ENCODE data around the gene OVOL1. TPM values are rescaled to one million over a fixed set of nuclear protein-coding genes. Genes with fewer than 3 reads are reported as not detected.
A peak's percentile ranks its signal among the peaks of the same experiment; 100 is the strongest.

Gene OVOL1
- total RNA-seq, 1 experiment from 2014 or later = 10.5 TPM

- H3K4me1 ChIP-seq (replicated peaks; ENCODE audit: insufficient read depth) = peaks cover 8% of the 10 kb centered on the region; the same call in 1 of the 2 replicates
- no peaks in the 10 kb centered on the region for H3K36me3 ChIP-seq (ENCODE audit: low read depth)
- H3K27ac ChIP-seq = no peak overlapping the region
- H3K79me2 ChIP-seq (ENCODE audit: low read depth) = no peaks in the 10 kb centered on the region
- ChIA-PET POLR2A (ENCODE audit: unreplicated experiment) (interaction anchor here (0.5 kb wide), 1 partner anchor 103 kb away, joined by 4 read pairs; no protein-coding TSS in a partner anchor), CTCF (no interaction called here)
- H3K9me3 ChIP-seq (ENCODE audit: insufficient read depth, low read depth) = no peaks in the 10 kb centered on the region
- BruUV-seq (replicated peaks) = no TSS peak
- H2AFZ ChIP-seq = no peak overlapping the region
- no peaks in the 10 kb centered on the region for H3K9me2 ChIP-seq (ENCODE audit: insufficient read depth)
- no peak overlapping the region for H3K4me2 ChIP-seq
- no peak for TF ChIP-seq EZH2 (IDR thresholded peaks at IDR 0.05; ENCODE audit: low read depth)
- intact Hi-C loops (cut with micrococcal nuclease; ENCODE audit: unreplicated experiment) = loop anchor here (5.0 kb wide), 1 partner anchor 178 kb away; the partner anchor contains the start of gene SIPA1
- H3F3A ChIP-seq (ENCODE audit: insufficient read depth, low read depth) = peaks cover 14% of the 10 kb centered on the region
- no peaks in the 10 kb centered on the region for H3K27me3 ChIP-seq (ENCODE audit: insufficient read depth, low read depth)
- no peaks in the 10 kb centered on the region for H4K20me1 ChIP-seq (ENCODE audit: insufficient read depth)
- DNase-seq = no peak
- H3K4me3 ChIP-seq = no peak overlapping the region
Observed at GRCh38 chr11:65814986-65815565, 28.2 kb downstream of the OVOL1 start.

- no TSS peak for BruUV-seq (replicated peaks)
- CTCF ChIA-PET = interaction anchor here (0.7 to 2.7 kb wide), 4 partner anchors 17 to 104 kb away, joined by 3 to 16 read pairs (median 8); partner anchors contain the start of gene KAT5
Observed at GRCh38 chr11:65816696-65817095, 29.8 kb downstream of the OVOL1 start.

GRCh38 chr11:65817312-65817834 is 30.5 kb downstream of the OVOL1 start:
- TF ChIP-seq EZH2 (IDR thresholded peaks at IDR 0.05; ENCODE audit: low read depth) = no peak
- TF ChIP-seq CTCF (conservative IDR thresholded peaks at IDR 0.05) = no peak
- peaks cover 7% of the 10 kb centered on the region for H3F3A ChIP-seq (ENCODE audit: insufficient read depth, low read depth)
- H3K27me3 ChIP-seq (ENCODE audit: insufficient read depth, low read depth) = no peaks in the 10 kb centered on the region
- H3K9me3 ChIP-seq (ENCODE audit: insufficient read depth, low read depth) = no peaks in the 10 kb centered on the region
- H3K4me2 ChIP-seq = peak overlapping the region; percentile 83
- BruUV-seq (replicated peaks) = TSS peak; percentile 60
- H2AFZ ChIP-seq = peak overlapping the region; percentile 84
- H4K20me1 ChIP-seq (ENCODE audit: insufficient read depth) = no peaks in the 10 kb centered on the region
- H3K4me1 ChIP-seq (replicated peaks; ENCODE audit: insufficient read depth) = peaks cover 8% of the 10 kb centered on the region; the same call in 1 of the 2 replicates
- no peak for DNase-seq
- no peaks in the 10 kb centered on the region for H3K9me2 ChIP-seq (ENCODE audit: insufficient read depth)
- intact Hi-C loops (cut with micrococcal nuclease; ENCODE audit: unreplicated experiment) = loop anchor here (1.0 to 5.0 kb wide), 3 partner anchors 37 to 180 kb away; partner anchors contain the start of genes AP5B1 and SIPA1
- CTCF ChIA-PET = interaction anchor here (1.6 to 2.7 kb wide), 2 partner anchors 38 to 105 kb away, joined by 10 to 16 read pairs; partner anchors contain the start of gene KAT5
- H3K79me2 ChIP-seq (ENCODE audit: low read depth) = no peaks in the 10 kb centered on the region
- H3K36me3 ChIP-seq (ENCODE audit: low read depth) = no peaks in the 10 kb centered on the region
- POLR2A ChIA-PET (ENCODE audit: unreplicated experiment) = interaction anchor here (0.6 to 0.7 kb wide), 2 partner anchors 105 to 154 kb away, joined by 6 to 10 read pairs; no protein-coding TSS in a partner anchor
- H3K4me3 ChIP-seq = peak overlapping the region; percentile 70
- peak overlapping the region; percentile 55 for H3K27ac ChIP-seq

More at GRCh38 chr11:65816696-65817095, 29.8 kb downstream of the OVOL1 start:
- Histone ChIP-seq H3K4me1 (replicated peaks; ENCODE audit: insufficient read depth) (peaks cover 8% of the 10 kb centered on the region; the same call in 1 of the 2 replicates), H3F3A (ENCODE audit: insufficient read depth, low read depth) (peaks cover 7% of the 10 kb centered on the region), H3K79me2 (ENCODE audit: low read depth) (no peaks in the 10 kb centered on the region), H3K27ac (no peak overlapping the region), H3K9me3 (ENCODE audit: insufficient read depth, low read depth) (no peaks in the 10 kb centered on the region), H3K4me2 (peak overlapping the region; percentile 83; the same call in 1 of the 2 replicates), H3K36me3 (ENCODE audit: low read depth) (no peaks in the 10 kb centered on the region), H3K4me3 (no peak overlapping the region; the same call in 1 of the 2 replicates), H3K27me3 (ENCODE audit: insufficient read depth, low read depth) (no peaks in the 10 kb centered on the region), H2AFZ (no peak overlapping the region), H4K20me1 (ENCODE audit: insufficient read depth) (no peaks in the 10 kb centered on the region), H3K9me2 (ENCODE audit: insufficient read depth) (no peaks in the 10 kb centered on the region)
- DNase-seq = no peak
- POLR2A ChIA-PET (ENCODE audit: unreplicated experiment) = no interaction called here
- intact Hi-C loops (cut with micrococcal nuclease; ENCODE audit: unreplicated experiment) = loop anchor here (1.0 to 5.0 kb wide), 3 partner anchors 36 to 179 kb away; partner anchors contain the start of genes AP5B1 and SIPA1
- TF ChIP-seq CTCF (conservative IDR thresholded peaks at IDR 0.05) (no peak), EZH2 (IDR thresholded peaks at IDR 0.05; ENCODE audit: low read depth) (no peak)
